HepG2 (cell line): ENCODE data around the gene MMP24OS. TPM values are rescaled to one million over a fixed set of nuclear protein-coding genes. Genes with fewer than 3 reads are reported as not detected.
A peak's percentile ranks its signal among the peaks of the same experiment; 100 is the strongest.

Source experiments
- BCLAF1 ChIP-seq: fragments of 450-650 bp; IDR thresholded peaks from 2 replicates; pipeline ENCODE4 v1.6.1; 2017; ENCODE audit warnings: mild to moderate bottlenecking
- CENPT ChIP-seq: sonication (generic); formaldehyde crosslinking; IDR thresholded peaks from 2 replicates; pipeline ENCODE4 v1.8.0; 2022; ENCODE audit warnings: low read depth, mild to moderate bottlenecking, moderate library complexity, missing genetic modification reagents
- KLF13 ChIP-seq: sonication (generic); formaldehyde crosslinking; IDR thresholded peaks from 2 replicates; pipeline ENCODE4 v1.4.0; 2020; ENCODE audit warnings: mild to moderate bottlenecking, missing genetic modification reagents
- LRRFIP1 ChIP-seq: sonication (generic); formaldehyde crosslinking; conservative IDR thresholded peaks from 2 replicates; pipeline ENCODE4 v1.4.0; 2020; ENCODE audit warnings: missing genetic modification reagents
- NFAT5 ChIP-seq: sonication (generic); formaldehyde crosslinking; IDR thresholded peaks from 2 replicates; pipeline ENCODE4 v1.4.0; 2020; ENCODE audit warnings: missing genetic modification reagents
- RAD21 ChIP-seq: fragments of 450-650 bp; formaldehyde crosslinking; IDR thresholded peaks from 2 replicates; pipeline ENCODE4 v1.5.0; 2020; ENCODE audit warnings: mild to moderate bottlenecking
- SOX6 ChIP-seq, 2 experiments: fragments of 450-650 bp in 1 of 2; sonication (generic) in 1 of 2; formaldehyde crosslinking in 1 of 2; IDR thresholded peaks; 2 replicates each; pipeline versions ENCODE4 v1.4.0 to v1.6.1; 2017 to 2020; ENCODE audit warnings: antibody characterized with exemption in 1 of 2, mild to moderate bottlenecking in 1 of 2, missing genetic modification reagents in 1 of 2
- YEATS4 ChIP-seq: sonication (generic); formaldehyde crosslinking; IDR thresholded peaks from 2 replicates; pipeline ENCODE4 v1.4.0; 2020; ENCODE audit warnings: missing genetic modification reagents, borderline replicate concordance
- ZBTB10 ChIP-seq: sonication (generic); formaldehyde crosslinking; IDR thresholded peaks from 2 replicates; pipeline ENCODE4 v1.4.0; 2020; ENCODE audit warnings: missing genetic modification reagents, borderline replicate concordance
- ZC3H4 ChIP-seq: sonication (generic); formaldehyde crosslinking; IDR thresholded peaks from 2 replicates; pipeline ENCODE4 v1.4.0; 2020; ENCODE audit warnings: missing genetic modification reagents, borderline replicate concordance
- ZNF121 ChIP-seq: sonication (generic); formaldehyde crosslinking; IDR thresholded peaks from 2 replicates; pipeline ENCODE4 v1.5.0; 2020; ENCODE audit warnings: mild to moderate bottlenecking, missing genetic modification reagents
- ZNF274 ChIP-seq: sonication (generic); formaldehyde crosslinking; IDR thresholded peaks from 2 replicates; pipeline ENCODE4 v1.5.1; 2020; ENCODE audit warnings: mild to moderate bottlenecking, missing genetic modification reagents
- ZNF317 ChIP-seq: sonication (generic); formaldehyde crosslinking; IDR thresholded peaks from 2 replicates; pipeline ENCODE4 v1.5.0; 2020; ENCODE audit warnings: mild to moderate bottlenecking, missing genetic modification reagents
- ZNF33B ChIP-seq: sonication (generic); formaldehyde crosslinking; IDR thresholded peaks from 2 replicates; pipeline ENCODE4 v1.5.1; 2020; ENCODE audit warnings: mild to moderate bottlenecking, missing genetic modification reagents
- ZNF510 ChIP-seq: sonication (generic); formaldehyde crosslinking; IDR thresholded peaks from 2 replicates; pipeline ENCODE4 v1.4.0; 2020; ENCODE audit warnings: low read depth, mild to moderate bottlenecking, missing genetic modification reagents
- polyA plus RNA-seq, 8 experiments: library from polyadenylated mRNA; depleted of rRNA in 3 of 8; stranded (reverse) in 7 of 8; unstranded in 1 of 8; fragments of >200 nt; fragmentation: Illumina TruSeq in 4 of 8; extraction: Trizol in 4 of 8; gene quantifications; 2 replicates each; pipeline versions ENCODE4 v1.2.1 to v1.2.3, GENCODE V29; 2011 to 2016; ENCODE audit warnings: low read depth in 4 of 8, missing spikeins in 1 of 8, mixed read lengths in 1 of 8; ENCODE audit not compliant: insufficient read depth in 1 of 8
- total RNA-seq, 5 experiments: library from RNA; depleted of rRNA; stranded (reverse); fragments of >200 nt; fragmentation: Illumina TruSeq; extraction: Trizol; gene quantifications; 2 replicates each; pipeline ENCODE4 v1.2.3, GENCODE V29; 2016; ENCODE audit warnings: low read depth in 1 of 5

MMP24OS gene
- total and polyA plus RNA-seq, 2 of the 13 experiments (the other 11 are each of a cell fraction or from before 2014, with no cell fraction given): 6.0 to 8.5 TPM

- TF ChIP-seq ZC3H4 (CRISPR knock-in tag) (0 out of 2 replicates have a peak, but pooled peaks have one; percentile 56), LRRFIP1 (no peak), ZNF121 (peak; percentile 78), ZNF274 (peak; percentile 94; the same call in 1 of the 2 replicates), ZBTB10 (CRISPR knock-in tag) (no peak), ZNF510 (0 out of 2 replicates have a peak, but pooled peaks have one; percentile 80), RAD21 (CRISPR knock-in tag) (peak; percentile 98), KLF13 (no peak), ZNF33B (CRISPR knock-in tag) (peak; percentile 89; the same call in 1 of the 2 replicates), YEATS4 (CRISPR knock-in tag) (peak; percentile 37; the same call in 1 of the 2 replicates), BCLAF1 (no peak), SOX6 (IDR thresholded peaks at IDR 0.05) (no peak), SOX6 (CRISPR knock-in tag; IDR thresholded peaks at IDR 0.05) (peak; percentile 71), ZNF317 (CRISPR knock-in tag) (peak; percentile 88), CENPT (CRISPR knock-in tag) (no peak), NFAT5 (CRISPR knock-in tag) (peak; percentile 27)
Observed at GRCh38 chr20:35269055-35269781, 8.7 kb downstream of the MMP24OS start (continued).
